ENCODE results near the gene TBCE. TPM values are rescaled to one million over a fixed set of nuclear protein-coding genes. Genes with fewer than 3 reads are reported as not detected.

Gene TBCE
- total RNA-seq, 1 experiment from 2014 or later: 20.8 TPM

DNA sequence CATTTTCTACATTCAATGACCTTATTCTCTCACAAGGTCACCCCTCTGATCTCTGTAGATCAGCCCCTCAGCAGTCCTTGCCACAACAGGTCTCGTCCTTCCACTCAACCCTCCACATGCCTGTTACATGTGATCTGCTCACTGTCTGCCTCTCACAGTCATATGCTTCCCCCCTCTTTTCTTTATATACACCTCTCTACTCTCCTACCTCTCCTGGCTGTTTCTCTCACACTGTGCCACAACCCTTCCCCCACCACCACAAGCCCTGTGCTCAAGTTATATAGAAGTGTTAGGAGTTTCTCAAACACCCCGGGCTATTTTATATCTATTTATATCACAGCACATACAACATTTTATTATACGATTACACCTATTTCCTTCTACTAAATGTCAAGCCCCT, 124.4 kb downstream of the TBCE start:
- BruUV-seq (replicated peaks): no TSS peak
- no peak for ATAC-seq

DNA sequence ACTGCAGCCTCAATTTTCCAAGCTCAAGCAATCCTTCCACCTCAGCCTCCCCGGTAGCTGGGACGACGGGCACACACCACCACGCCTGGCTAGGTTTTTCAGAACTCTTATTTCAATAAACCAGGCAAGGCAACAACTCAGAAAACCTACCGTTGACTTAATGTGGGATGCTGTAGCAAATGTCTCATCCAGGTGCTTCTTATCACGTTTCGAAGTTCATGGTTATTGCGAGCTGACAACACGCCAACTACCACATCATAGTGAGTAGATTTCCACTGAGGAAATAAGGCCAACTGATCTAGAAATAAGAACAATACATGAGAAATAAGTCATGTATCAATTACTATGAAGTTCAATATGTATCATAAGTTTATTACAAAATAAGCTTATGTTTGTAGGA, 127.3 kb downstream of the TBCE start:
- ChIA-PET RAD21 (ENCODE audit: low non-redundant PET in 1 of 2, low total read pairs in 2 of 2, uncharacterized antibody in 2 of 2, unreplicated experiment in 2 of 2) (no interaction called here), POLR2A (interaction anchor here (0.6 to 1.2 kb wide), 2 partner anchors 10 to 11 kb away, joined by 3 to 5 read pairs; partner anchors contain the start of gene B3GALNT2)
- H3K36me3 ChIP-seq (ENCODE audit: control insufficient read depth in 1 of 2, insufficient read depth in 2 of 2, low read length in 2 of 2): peaks cover 12 to 21% of the 10 kb centered on the region in 2 experiments; a peak in 3 of 4 replicates
- TF ChIP-seq CBX3 (IDR thresholded peaks at IDR 0.05; ENCODE audit: low read depth) (no peak), POLR2A (IDR thresholded peaks at IDR 0.05; ENCODE audit: borderline replicate concordance, extremely low read depth, insufficient read depth, insufficient read length) (no peak), ZNF274 (IDR thresholded peaks at IDR 0.05; ENCODE audit: low read depth, low read length) (no peak), SRF (IDR thresholded peaks at IDR 0.05; ENCODE audit: low read depth) (no peak), JUND (IDR thresholded peaks at IDR 0.05) (no peak), SP1 (IDR thresholded peaks at IDR 0.05; ENCODE audit: low read depth) (no peak)
- TF ChIP-seq, protein P1, sequence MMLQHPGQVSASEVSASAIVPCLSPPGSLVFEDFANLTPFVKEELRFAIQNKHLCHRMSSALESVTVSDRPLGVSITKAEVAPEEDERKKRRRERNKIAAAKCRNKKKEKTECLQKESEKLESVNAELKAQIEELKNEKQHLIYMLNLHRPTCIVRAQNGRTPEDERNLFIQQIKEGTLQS (IDR thresholded peaks at IDR 0.05): no peak
- TF ChIP-seq, protein P2, sequence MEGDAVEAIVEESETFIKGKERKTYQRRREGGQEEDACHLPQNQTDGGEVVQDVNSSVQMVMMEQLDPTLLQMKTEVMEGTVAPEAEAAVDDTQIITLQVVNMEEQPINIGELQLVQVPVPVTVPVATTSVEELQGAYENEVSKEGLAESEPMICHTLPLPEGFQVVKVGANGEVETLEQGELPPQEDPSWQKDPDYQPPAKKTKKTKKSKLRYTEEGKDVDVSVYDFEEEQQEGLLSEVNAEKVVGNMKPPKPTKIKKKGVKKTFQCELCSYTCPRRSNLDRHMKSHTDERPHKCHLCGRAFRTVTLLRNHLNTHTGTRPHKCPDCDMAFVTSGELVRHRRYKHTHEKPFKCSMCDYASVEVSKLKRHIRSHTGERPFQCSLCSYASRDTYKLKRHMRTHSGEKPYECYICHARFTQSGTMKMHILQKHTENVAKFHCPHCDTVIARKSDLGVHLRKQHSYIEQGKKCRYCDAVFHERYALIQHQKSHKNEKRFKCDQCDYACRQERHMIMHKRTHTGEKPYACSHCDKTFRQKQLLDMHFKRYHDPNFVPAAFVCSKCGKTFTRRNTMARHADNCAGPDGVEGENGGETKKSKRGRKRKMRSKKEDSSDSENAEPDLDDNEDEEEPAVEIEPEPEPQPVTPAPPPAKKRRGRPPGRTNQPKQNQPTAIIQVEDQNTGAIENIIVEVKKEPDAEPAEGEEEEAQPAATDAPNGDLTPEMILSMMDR (IDR thresholded peaks at IDR 0.05 in 2 of 3, conservative IDR thresholded peaks at IDR 0.05 in 1 of 3; ENCODE audit: borderline replicate concordance in 1 of 3, insufficient read depth in 1 of 3, low read depth in 2 of 3, low read length in 2 of 3): no peak

More for the DNA sequence above, 124.4 kb downstream of the TBCE start:
- Histone ChIP-seq H3K9me2 (ENCODE audit: insufficient read depth) (no peaks in the 10 kb centered on the region), H3K4me3 (replicated peaks in 1 of 2; ENCODE audit: low read depth in 1 of 2, low read length in 2 of 2) (no peak overlapping the region), H2AFZ (ENCODE audit: low read depth, low read length, poor library complexity, severe bottlenecking) (no peak overlapping the region), H3K9me3 (ENCODE audit: control insufficient read depth in 1 of 2, insufficient read depth in 1 of 2, low read depth in 1 of 2, low read length in 2 of 2) (no peaks in the 10 kb centered on the region), H3K27me3 (ENCODE audit: insufficient read depth, low read length) (no peaks in the 10 kb centered on the region), H3K27ac (ENCODE audit: low read depth, low read length) (no peak overlapping the region), H3K4me2 (ENCODE audit: low read length) (no peak overlapping the region), H3K4me1 (ENCODE audit: control insufficient read depth in 1 of 2, insufficient read depth in 2 of 2, low read length in 2 of 2) (no peaks in the 10 kb centered on the region), H3K36me3 (ENCODE audit: control insufficient read depth in 1 of 2, insufficient read depth in 2 of 2, low read length in 2 of 2) (peaks cover 15 to 21% of the 10 kb centered on the region in 2 experiments; a peak in 3 of 4 replicates), H4K20me1 (ENCODE audit: insufficient read depth) (0 out of 2 replicates have a peak, but pooled peaks cover 3% of the 10 kb centered on the region), H3K79me2 (ENCODE audit: insufficient read depth, low read length) (peaks cover 27% of the 10 kb centered on the region), H3K9ac (ENCODE audit: low read length) (no peak overlapping the region)
- CTCF ChIA-PET: no interaction called here
- intact Hi-C loops (cut with micrococcal nuclease): no loop called here
- TF ChIP-seq JUND (IDR thresholded peaks at IDR 0.05): no peak
- TF ChIP-seq, protein P2 (IDR thresholded peaks at IDR 0.05 in 2 of 3, conservative IDR thresholded peaks at IDR 0.05 in 1 of 3; ENCODE audit: borderline replicate concordance in 1 of 3, insufficient read depth in 1 of 3, low read depth in 2 of 3, low read length in 2 of 3): no peak
- TF ChIP-seq SP1 (IDR thresholded peaks at IDR 0.05; ENCODE audit: low read depth): no peak
- no peak for TF ChIP-seq POLR2AphosphoS5 (IDR thresholded peaks at IDR 0.05; ENCODE audit: low read depth, low read length)
- TF ChIP-seq POLR2A (IDR thresholded peaks at IDR 0.05; ENCODE audit: borderline replicate concordance, extremely low read depth, insufficient read depth, insufficient read length): no peak
- RAD21 ChIA-PET (ENCODE audit: low non-redundant PET in 1 of 2, low total read pairs in 2 of 2, uncharacterized antibody in 2 of 2, unreplicated experiment in 2 of 2): no interaction called here
- DNase-seq (ENCODE audit: low read depth, low spot score): no peak
- POLR2A ChIA-PET: no interaction called here

More for the DNA sequence above, 127.3 kb downstream of the TBCE start:
- Histone ChIP-seq H3K9ac (ENCODE audit: low read length) (no peak overlapping the region), H4K20me1 (ENCODE audit: insufficient read depth) (0 out of 2 replicates have a peak, but pooled peaks cover 3% of the 10 kb centered on the region), H3K9me3 (ENCODE audit: control insufficient read depth in 1 of 2, insufficient read depth in 1 of 2, low read depth in 1 of 2, low read length in 2 of 2) (no peaks in the 10 kb centered on the region), H3K27me3 (ENCODE audit: insufficient read depth, low read length) (no peaks in the 10 kb centered on the region), H2AFZ (ENCODE audit: low read depth, low read length, poor library complexity, severe bottlenecking) (no peak overlapping the region), H3K9me2 (ENCODE audit: insufficient read depth) (no peaks in the 10 kb centered on the region), H3K4me2 (ENCODE audit: low read length) (no peak overlapping the region), H3K79me2 (ENCODE audit: insufficient read depth, low read length) (peaks cover 56% of the 10 kb centered on the region), H3K4me3 (replicated peaks in 1 of 2; ENCODE audit: low read depth in 1 of 2, low read length in 2 of 2) (no peak overlapping the region), H3K4me1 (ENCODE audit: control insufficient read depth in 1 of 2, insufficient read depth in 2 of 2, low read length in 2 of 2) (no peaks in the 10 kb centered on the region), H3K27ac (ENCODE audit: low read depth, low read length) (no peak overlapping the region)
- no peak for DNase-seq (ENCODE audit: low read depth, low spot score)
- intact Hi-C loops (cut with micrococcal nuclease): no loop called here
- no TSS peak for BruUV-seq (replicated peaks)
- ATAC-seq: no peak
- CTCF ChIA-PET: interaction anchor here (1.3 kb wide), 1 partner anchor 10 kb away, joined by 3 read pairs; the partner anchor contains the start of gene B3GALNT2

Measured in HCT116 (cell line).